GM23338 (cell line): ENCODE data around the gene XPC. TPM values are rescaled to one million over a fixed set of nuclear protein-coding genes. Genes with fewer than 3 reads are reported as not detected.

Source experiments
- ATAC-seq: fragments of 200-7000 bp; cut with Tn5 transposase; 3 replicates; pipeline ENCODE4 v1.9.1; 2020
- DNase-seq: peaks from one replicate; pipeline ENCODE4 v3.0.0-alpha.2; 2015; ENCODE audit warnings: low spot score
- H2AFZ ChIP-seq: fragments of 200-600 bp; sonication (generic); 2 replicates; pipeline ENCODE4 v1.8.0; 2016; ENCODE audit warnings: antibody characterized with exemption, mild to moderate bottlenecking, moderate library complexity
- H3F3A ChIP-seq: fragments of 200-600 bp; sonication (generic); replicated peaks from 2 replicates; pipeline ENCODE4 v1.8.0; 2017; ENCODE audit warnings: antibody characterized with exemption, mixed run types, low read depth
- H3K27ac ChIP-seq: fragments of 200-600 bp; sonication (generic); 2 replicates; pipeline ENCODE4 v1.6.1; 2016; ENCODE audit warnings: low read depth
- H3K27me3 ChIP-seq: fragments of 200-600 bp; sonication (generic); 2 replicates; pipeline ENCODE4 v1.8.0; 2016; ENCODE audit warnings: mild to moderate bottlenecking, mixed run types, moderate library complexity; ENCODE audit not compliant: insufficient read depth
- H3K36me3 ChIP-seq: fragments of 200-600 bp; sonication (generic); 2 replicates; pipeline ENCODE4 v1.8.0; 2016; ENCODE audit warnings: mild to moderate bottlenecking; ENCODE audit not compliant: insufficient read depth
- H3K4me1 ChIP-seq: fragments of 200-600 bp; sonication (generic); 2 replicates; pipeline ENCODE4 v1.8.0; 2016; ENCODE audit warnings: mild to moderate bottlenecking, moderate library complexity; ENCODE audit not compliant: insufficient read depth
- H3K4me2 ChIP-seq: fragments of 200-600 bp; sonication (generic); 2 replicates; pipeline ENCODE4 v1.7.1; 2017; ENCODE audit warnings: mixed run types
- H3K4me3 ChIP-seq: fragments of 200-600 bp; sonication (generic); 2 replicates; pipeline ENCODE4 v1.6.1; 2016; ENCODE audit warnings: mixed run types
- H3K79me2 ChIP-seq: fragments of 200-600 bp; sonication (generic); replicated peaks from 2 replicates; pipeline ENCODE4 v1.8.0; 2017; ENCODE audit warnings: mild to moderate bottlenecking; ENCODE audit not compliant: insufficient read depth
- H3K9me2 ChIP-seq: fragments of 200-600 bp; sonication (generic); 2 replicates; pipeline ENCODE4 v1.8.0; 2017; ENCODE audit not compliant: insufficient read depth
- H4K20me1 ChIP-seq: fragments of 200-600 bp; sonication (generic); replicated peaks from 2 replicates; pipeline ENCODE4 v1.8.0; 2017; ENCODE audit warnings: mild to moderate bottlenecking; ENCODE audit not compliant: insufficient read depth
- H3K27ac Mint-ChIP-seq: 2 replicates; pipeline ENCODE4 v1.8.0; 2020; ENCODE audit warnings: inconsistent platforms, mild to moderate bottlenecking, moderate library complexity, mixed read lengths
- H3K27me3 Mint-ChIP-seq: 3 replicates; pipeline ENCODE4 v1.8.0; 2022; ENCODE audit warnings: low read depth, mild to moderate bottlenecking, moderate library complexity, mixed read lengths, inconsistent platforms; ENCODE audit not compliant: insufficient read depth, poor library complexity
- H3K36me3 Mint-ChIP-seq: 3 replicates; pipeline ENCODE4 v1.8.0; 2021; ENCODE audit warnings: low read depth, mild to moderate bottlenecking, inconsistent platforms, moderate library complexity, mixed read lengths
- H3K4me1 Mint-ChIP-seq: 3 replicates; pipeline ENCODE4 v1.8.0; 2020; ENCODE audit warnings: mild to moderate bottlenecking, inconsistent platforms, mixed read lengths
- H3K4me3 Mint-ChIP-seq: 3 replicates; pipeline ENCODE4 v1.8.0; 2021; ENCODE audit warnings: moderate library complexity, mild to moderate bottlenecking, inconsistent platforms, mixed read lengths
- H3K9me3 Mint-ChIP-seq: 3 replicates; pipeline ENCODE4 v1.8.0; 2020; ENCODE audit warnings: moderate library complexity, mild to moderate bottlenecking, inconsistent platforms, mixed read lengths
- CREB1 ChIP-seq: fragments of 250-450 bp; sonication (Bioruptor Pico); IDR thresholded peaks from 2 replicates; pipeline ENCODE4 v1.5.0; 2020; ENCODE audit warnings: low read depth, mild to moderate bottlenecking, moderate library complexity
- EZH2 ChIP-seq: fragments of 200-600 bp; sonication (generic); IDR thresholded peaks from one replicate; pipeline ENCODE4 v1.8.0; 2017; ENCODE audit warnings: antibody characterized with exemption, mild to moderate bottlenecking, low read depth; ENCODE audit not compliant: unreplicated experiment
- JUNB ChIP-seq: IDR thresholded peaks from one replicate; pipeline ENCODE4 v1.6.1; 2016; ENCODE audit warnings: antibody characterized with exemption; ENCODE audit not compliant: unreplicated experiment
- NANOG ChIP-seq: IDR thresholded peaks from 2 replicates; pipeline ENCODE4 v1.6.1; 2016; ENCODE audit warnings: antibody characterized with exemption, borderline replicate concordance
- ZNF114 ChIP-seq: fragments of 250-450 bp; sonication (Bioruptor Pico); IDR thresholded peaks from 2 replicates; pipeline ENCODE4 v1.5.0; 2020; ENCODE audit warnings: mild to moderate bottlenecking, moderate library complexity
- ZNF462 ChIP-seq: fragments of 250-450 bp; sonication (Bioruptor Pico); IDR thresholded peaks from 2 replicates; pipeline ENCODE4 v1.5.0; 2020; ENCODE audit warnings: mild to moderate bottlenecking, moderate library complexity
- polyA plus RNA-seq: library from polyadenylated mRNA; unstranded; fragments of >200 nt; fragmentation: Nextera tagmentation; extraction: Ambion mirVana; gene quantifications from 2 replicates; pipeline ENCODE4 v1.2.1, GENCODE V29; 2016
- total RNA-seq: library from RNA; depleted of rRNA; stranded (reverse); fragments of >200 nt; shearing (Covaris generic); gene quantifications from 2 replicates; pipeline ENCODE4 v1.2.3, GENCODE V29; 2014
- TF ChIP-seq, protein P1 (sequence below): IDR thresholded peaks from 2 replicates; pipeline ENCODE4 v1.6.1; 2016; ENCODE audit warnings: antibody characterized with exemption
- TF ChIP-seq, protein P2 (sequence below), 2 experiments: fragments of 200-600 bp in 1 of 2; sonication (generic) in 1 of 2; conservative IDR thresholded peaks; 2 replicates each; pipeline versions ENCODE4 v1.5.1 to v1.6.1; 2016 to 2017; ENCODE audit warnings: antibody characterized with exemption in 2 of 2, low read depth in 2 of 2, mild to moderate bottlenecking in 2 of 2, moderate library complexity in 1 of 2

Gene XPC
- total and polyA plus RNA-seq, 2 experiments from 2014 or later = 34.9 to 41.5 TPM

DNA sequence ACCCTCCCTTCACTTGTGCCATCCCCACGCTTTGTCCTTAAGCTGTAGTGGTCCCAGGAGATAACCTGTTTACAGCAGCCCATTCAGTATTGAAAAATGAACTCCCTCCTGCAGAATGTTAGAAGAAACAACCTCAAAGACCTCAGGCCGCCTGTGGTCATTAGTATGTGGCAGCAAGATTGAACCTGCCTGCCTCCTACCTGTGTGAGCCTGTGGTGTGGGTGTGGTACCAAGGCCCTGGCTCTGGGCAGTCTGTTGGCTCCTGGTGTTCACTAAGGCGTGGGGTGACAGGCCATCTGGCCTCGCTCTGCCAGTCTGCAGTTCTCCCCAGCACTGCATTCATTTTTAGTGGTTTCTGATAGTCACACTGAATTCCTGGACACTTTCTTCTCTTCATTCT lies 21.2 kb upstream of the XPC start:
- Histone ChIP-seq H3F3A (no peaks in the 10 kb centered on the region), H3K4me1 (no peaks in the 10 kb centered on the region), H4K20me1 (peaks cover 7% of the 10 kb centered on the region), H3K36me3 (peaks cover 14% of the 10 kb centered on the region; the same call in 1 of the 2 replicates), H3K27ac (no peak overlapping the region), H3K9me2 (no peaks in the 10 kb centered on the region), H3K4me3 (no peak overlapping the region), H3K27me3 (no peaks in the 10 kb centered on the region), H3K79me2 (peaks cover 20% of the 10 kb centered on the region), H2AFZ (no peak overlapping the region), H3K4me2 (no peak overlapping the region)
- Mint-ChIP-seq H3K9me3 (no peaks in the 10 kb centered on the region), H3K27ac (no peak overlapping the region), H3K36me3 (peaks cover 28% of the 10 kb centered on the region), H3K4me1 (peaks cover 2% of the 10 kb centered on the region; the same call in 1 of the 3 replicates), H3K4me3 (no peak overlapping the region), H3K27me3 (peaks cover 8% of the 10 kb centered on the region)
- TF ChIP-seq ZNF114 (CRISPR knock-in tag) (no peak), NANOG (no peak), CREB1 (CRISPR knock-in tag) (no peak), JUNB (no peak), EZH2 (no peak), ZNF462 (no peak)
- TF ChIP-seq, protein P1, sequence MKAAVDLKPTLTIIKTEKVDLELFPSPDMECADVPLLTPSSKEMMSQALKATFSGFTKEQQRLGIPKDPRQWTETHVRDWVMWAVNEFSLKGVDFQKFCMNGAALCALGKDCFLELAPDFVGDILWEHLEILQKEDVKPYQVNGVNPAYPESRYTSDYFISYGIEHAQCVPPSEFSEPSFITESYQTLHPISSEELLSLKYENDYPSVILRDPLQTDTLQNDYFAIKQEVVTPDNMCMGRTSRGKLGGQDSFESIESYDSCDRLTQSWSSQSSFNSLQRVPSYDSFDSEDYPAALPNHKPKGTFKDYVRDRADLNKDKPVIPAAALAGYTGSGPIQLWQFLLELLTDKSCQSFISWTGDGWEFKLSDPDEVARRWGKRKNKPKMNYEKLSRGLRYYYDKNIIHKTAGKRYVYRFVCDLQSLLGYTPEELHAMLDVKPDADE = no peak
- TF ChIP-seq, protein P2, sequence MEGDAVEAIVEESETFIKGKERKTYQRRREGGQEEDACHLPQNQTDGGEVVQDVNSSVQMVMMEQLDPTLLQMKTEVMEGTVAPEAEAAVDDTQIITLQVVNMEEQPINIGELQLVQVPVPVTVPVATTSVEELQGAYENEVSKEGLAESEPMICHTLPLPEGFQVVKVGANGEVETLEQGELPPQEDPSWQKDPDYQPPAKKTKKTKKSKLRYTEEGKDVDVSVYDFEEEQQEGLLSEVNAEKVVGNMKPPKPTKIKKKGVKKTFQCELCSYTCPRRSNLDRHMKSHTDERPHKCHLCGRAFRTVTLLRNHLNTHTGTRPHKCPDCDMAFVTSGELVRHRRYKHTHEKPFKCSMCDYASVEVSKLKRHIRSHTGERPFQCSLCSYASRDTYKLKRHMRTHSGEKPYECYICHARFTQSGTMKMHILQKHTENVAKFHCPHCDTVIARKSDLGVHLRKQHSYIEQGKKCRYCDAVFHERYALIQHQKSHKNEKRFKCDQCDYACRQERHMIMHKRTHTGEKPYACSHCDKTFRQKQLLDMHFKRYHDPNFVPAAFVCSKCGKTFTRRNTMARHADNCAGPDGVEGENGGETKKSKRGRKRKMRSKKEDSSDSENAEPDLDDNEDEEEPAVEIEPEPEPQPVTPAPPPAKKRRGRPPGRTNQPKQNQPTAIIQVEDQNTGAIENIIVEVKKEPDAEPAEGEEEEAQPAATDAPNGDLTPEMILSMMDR (conservative IDR thresholded peaks at IDR 0.05; ENCODE audit: low read depth in 2 of 2) = no peak
- no peak for ATAC-seq
- no peak for DNase-seq
